Measurements from ENCODE around the gene GAPDH.

Gene GAPDH

GRCh38 chr12:6493497-6494257 lies 40.6 kb upstream of the GAPDH start, which contains the start of gene NCAPD2 (continued):
- TF ChIP-seq, protein P1, sequence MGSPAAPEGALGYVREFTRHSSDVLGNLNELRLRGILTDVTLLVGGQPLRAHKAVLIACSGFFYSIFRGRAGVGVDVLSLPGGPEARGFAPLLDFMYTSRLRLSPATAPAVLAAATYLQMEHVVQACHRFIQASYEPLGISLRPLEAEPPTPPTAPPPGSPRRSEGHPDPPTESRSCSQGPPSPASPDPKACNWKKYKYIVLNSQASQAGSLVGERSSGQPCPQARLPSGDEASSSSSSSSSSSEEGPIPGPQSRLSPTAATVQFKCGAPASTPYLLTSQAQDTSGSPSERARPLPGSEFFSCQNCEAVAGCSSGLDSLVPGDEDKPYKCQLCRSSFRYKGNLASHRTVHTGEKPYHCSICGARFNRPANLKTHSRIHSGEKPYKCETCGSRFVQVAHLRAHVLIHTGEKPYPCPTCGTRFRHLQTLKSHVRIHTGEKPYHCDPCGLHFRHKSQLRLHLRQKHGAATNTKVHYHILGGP (tag by site-specific recombination; IDR thresholded peaks at IDR 0.05): no peak
- TF ChIP-seq ZNF645 (tag by site-specific recombination; IDR thresholded peaks at IDR 0.05) (no peak), ZNF785 (tag by site-specific recombination; IDR thresholded peaks at IDR 0.05) (no peak), ZNF626 (tag by site-specific recombination; IDR thresholded peaks at IDR 0.05) (no peak), ZSCAN5A (tag by site-specific recombination; IDR thresholded peaks at IDR 0.05) (no peak), ZBTB48 (tag by site-specific recombination; IDR thresholded peaks at IDR 0.05) (no peak), YY1 (tag by site-specific recombination; IDR thresholded peaks at IDR 0.05) (no peak; the same call in 1 of the 2 replicates), ZNF433 (tag by site-specific recombination; IDR thresholded peaks at IDR 0.05; ENCODE audit: low read depth) (no peak), PRDM1 (tag by site-specific recombination; IDR thresholded peaks at IDR 0.05) (peak; percentile 91), ZNF202 (tag by site-specific recombination; IDR thresholded peaks at IDR 0.05; ENCODE audit: borderline replicate concordance) (no peak), ZNF266 (tag by site-specific recombination; IDR thresholded peaks at IDR 0.05; ENCODE audit: low read depth) (no peak), ELK4 (IDR thresholded peaks at IDR 0.05; ENCODE audit: borderline replicate concordance, low read depth, low read length) (no peak), IKZF3 (tag by site-specific recombination; IDR thresholded peaks at IDR 0.05) (peak; percentile 47; the same call in 1 of the 2 replicates), KLF8 (tag by site-specific recombination; IDR thresholded peaks at IDR 0.05) (no peak), ZBTB7A (tag by site-specific recombination; IDR thresholded peaks at IDR 0.05; ENCODE audit: low read depth) (0 out of 2 replicates have a peak, but pooled peaks have one; percentile 36), ZBTB10 (tag by site-specific recombination; IDR thresholded peaks at IDR 0.05) (peak; percentile 84), ZNF571 (tag by site-specific recombination; IDR thresholded peaks at IDR 0.05) (no peak), ZNF555 (tag by site-specific recombination; conservative IDR thresholded peaks at IDR 0.05) (no peak), ZNF596 (tag by site-specific recombination; IDR thresholded peaks at IDR 0.05) (no peak), ZNF473 (tag by site-specific recombination; IDR thresholded peaks at IDR 0.05) (no peak), ZNF394 (tag by site-specific recombination; IDR thresholded peaks at IDR 0.05; ENCODE audit: borderline replicate concordance) (no peak), ZFHX2 (tag by site-specific recombination; conservative IDR thresholded peaks at IDR 0.05) (peak; percentile 89)
- TF ChIP-seq, protein P2, sequence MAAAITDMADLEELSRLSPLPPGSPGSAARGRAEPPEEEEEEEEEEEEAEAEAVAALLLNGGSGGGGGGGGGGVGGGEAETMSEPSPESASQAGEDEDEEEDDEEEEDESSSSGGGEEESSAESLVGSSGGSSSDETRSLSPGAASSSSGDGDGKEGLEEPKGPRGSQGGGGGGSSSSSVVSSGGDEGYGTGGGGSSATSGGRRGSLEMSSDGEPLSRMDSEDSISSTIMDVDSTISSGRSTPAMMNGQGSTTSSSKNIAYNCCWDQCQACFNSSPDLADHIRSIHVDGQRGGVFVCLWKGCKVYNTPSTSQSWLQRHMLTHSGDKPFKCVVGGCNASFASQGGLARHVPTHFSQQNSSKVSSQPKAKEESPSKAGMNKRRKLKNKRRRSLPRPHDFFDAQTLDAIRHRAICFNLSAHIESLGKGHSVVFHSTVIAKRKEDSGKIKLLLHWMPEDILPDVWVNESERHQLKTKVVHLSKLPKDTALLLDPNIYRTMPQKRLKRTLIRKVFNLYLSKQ (tag by site-specific recombination; IDR thresholded peaks at IDR 0.05; ENCODE audit: borderline replicate concordance): no peak
- TF ChIP-seq, protein P3, sequence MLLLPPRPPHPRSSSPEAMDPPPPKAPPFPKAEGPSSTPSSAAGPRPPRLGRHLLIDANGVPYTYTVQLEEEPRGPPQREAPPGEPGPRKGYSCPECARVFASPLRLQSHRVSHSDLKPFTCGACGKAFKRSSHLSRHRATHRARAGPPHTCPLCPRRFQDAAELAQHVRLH (tag by site-specific recombination; IDR thresholded peaks at IDR 0.05): peak; percentile 45; the same call in 1 of the 2 replicates
- TF ChIP-seq, protein P4, sequence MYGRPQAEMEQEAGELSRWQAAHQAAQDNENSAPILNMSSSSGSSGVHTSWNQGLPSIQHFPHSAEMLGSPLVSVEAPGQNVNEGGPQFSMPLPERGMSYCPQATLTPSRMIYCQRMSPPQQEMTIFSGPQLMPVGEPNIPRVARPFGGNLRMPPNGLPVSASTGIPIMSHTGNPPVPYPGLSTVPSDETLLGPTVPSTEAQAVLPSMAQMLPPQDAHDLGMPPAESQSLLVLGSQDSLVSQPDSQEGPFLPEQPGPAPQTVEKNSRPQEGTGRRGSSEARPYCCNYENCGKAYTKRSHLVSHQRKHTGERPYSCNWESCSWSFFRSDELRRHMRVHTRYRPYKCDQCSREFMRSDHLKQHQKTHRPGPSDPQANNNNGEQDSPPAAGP (tag by site-specific recombination; IDR thresholded peaks at IDR 0.05): peak; percentile 18; the same call in 1 of the 2 replicates
- TF ChIP-seq, protein P5, sequence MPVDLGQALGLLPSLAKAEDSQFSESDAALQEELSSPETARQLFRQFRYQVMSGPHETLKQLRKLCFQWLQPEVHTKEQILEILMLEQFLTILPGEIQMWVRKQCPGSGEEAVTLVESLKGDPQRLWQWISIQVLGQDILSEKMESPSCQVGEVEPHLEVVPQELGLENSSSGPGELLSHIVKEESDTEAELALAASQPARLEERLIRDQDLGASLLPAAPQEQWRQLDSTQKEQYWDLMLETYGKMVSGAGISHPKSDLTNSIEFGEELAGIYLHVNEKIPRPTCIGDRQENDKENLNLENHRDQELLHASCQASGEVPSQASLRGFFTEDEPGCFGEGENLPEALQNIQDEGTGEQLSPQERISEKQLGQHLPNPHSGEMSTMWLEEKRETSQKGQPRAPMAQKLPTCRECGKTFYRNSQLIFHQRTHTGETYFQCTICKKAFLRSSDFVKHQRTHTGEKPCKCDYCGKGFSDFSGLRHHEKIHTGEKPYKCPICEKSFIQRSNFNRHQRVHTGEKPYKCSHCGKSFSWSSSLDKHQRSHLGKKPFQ (tag by site-specific recombination; IDR thresholded peaks at IDR 0.05): peak; percentile 36; the same call in 1 of the 2 replicates
